GM21723 (cell line): ENCODE measurements around the gene C1QA.
"Not testable (repeated sequence)": the region's sequence is repeated elsewhere in the genome, so short reads cannot be mapped to it uniquely, and the experiment has no call there.

Experiments
- ATAC-seq: cut with Tn5 transposase; IDR thresholded peaks from one replicate; pipeline ENCODE4 v1.9.1; 2021; ENCODE audit warnings: mild to moderate bottlenecking, moderate library complexity; ENCODE audit not compliant: unreplicated experiment

Gene C1QA

DNA sequence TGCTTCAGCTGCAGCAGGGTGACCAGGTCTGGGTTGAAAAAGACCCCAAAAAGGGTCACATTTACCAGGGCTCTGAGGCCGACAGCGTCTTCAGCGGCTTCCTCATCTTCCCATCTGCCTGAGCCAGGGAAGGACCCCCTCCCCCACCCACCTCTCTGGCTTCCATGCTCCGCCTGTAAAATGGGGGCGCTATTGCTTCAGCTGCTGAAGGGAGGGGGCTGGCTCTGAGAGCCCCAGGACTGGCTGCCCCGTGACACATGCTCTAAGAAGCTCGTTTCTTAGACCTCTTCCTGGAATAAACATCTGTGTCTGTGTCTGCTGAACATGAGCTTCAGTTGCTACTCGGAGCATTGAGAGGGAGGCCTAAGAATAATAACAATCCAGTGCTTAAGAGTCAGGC is 2.9 kb downstream of the C1QA start:
- ATAC-seq, result no peak

- no peak for ATAC-seq
Observed at GRCh38 chr1:22641247-22641646, 4.8 kb downstream of the C1QA start.

DNA sequence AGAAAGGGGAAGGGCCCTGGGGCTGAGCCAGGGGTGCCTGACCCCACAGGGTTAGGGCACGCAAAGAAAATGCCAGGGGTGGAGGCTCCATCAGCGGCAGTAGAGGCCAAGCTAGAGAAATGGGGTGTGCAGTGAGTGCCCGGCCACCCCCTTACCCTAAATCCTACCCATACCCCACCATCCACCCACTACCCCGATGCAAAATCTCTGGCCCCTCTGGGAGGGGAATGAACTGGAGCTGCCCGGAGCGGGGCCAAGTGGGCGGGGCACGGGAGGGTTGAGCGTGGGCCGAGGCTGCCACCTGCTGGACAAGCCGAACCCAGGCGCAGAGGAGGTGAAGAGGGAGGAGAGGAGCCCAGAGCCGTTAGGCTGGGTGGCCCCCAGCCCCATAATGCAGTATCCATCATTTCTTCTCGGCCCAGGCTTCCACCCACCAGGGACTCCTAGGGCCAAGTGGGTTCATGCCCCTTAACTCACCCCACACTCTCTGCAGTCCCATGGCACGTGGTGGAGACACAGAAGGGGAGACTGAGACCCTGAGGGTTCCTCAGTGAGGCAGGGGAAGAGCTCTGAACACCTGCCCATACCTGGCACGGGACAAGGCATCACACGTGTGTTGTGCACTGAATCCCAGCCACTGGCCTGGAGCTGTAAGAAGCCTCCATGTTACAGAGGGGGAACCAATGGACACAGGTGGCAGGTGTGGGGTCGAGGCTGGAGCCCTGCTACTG is 5.6 kb downstream of the C1QA start:
- ATAC-seq, result no peak

- ATAC-seq, result no peak
Observed at GRCh38 chr1:22643381-22643780, 7.0 kb downstream of the C1QA start, which contains the start of gene C1QC. TSS of gene C1QC (plus strand) at chr1:22643633. CDS start at chr1:22644024, 391 bp downstream.

- ATAC-seq, result no peak
Observed at GRCh38 chr1:22643928-22644327, 7.5 kb downstream of the C1QA start.

DNA sequence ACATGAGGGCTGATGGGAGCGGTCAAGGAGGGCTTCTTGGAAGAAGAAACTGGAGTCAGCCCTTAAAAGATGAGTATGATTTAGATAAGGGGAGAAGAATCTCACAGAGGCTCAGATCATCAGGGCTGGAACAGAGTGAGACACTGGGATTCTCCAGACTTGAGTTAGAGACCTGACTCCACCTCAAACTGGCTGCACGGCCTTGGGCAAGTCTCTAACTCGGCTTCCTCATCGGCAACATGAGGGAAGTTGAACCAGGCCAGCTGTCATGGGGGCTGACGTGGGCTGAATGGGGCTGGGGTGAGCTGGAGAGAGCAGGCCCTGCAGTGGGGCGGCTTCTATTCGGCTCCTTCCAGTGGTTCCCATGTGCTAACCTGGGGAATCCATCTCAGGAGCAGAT is 9.5 kb downstream of the C1QA start:
- ATAC-seq, result no peak

DNA sequence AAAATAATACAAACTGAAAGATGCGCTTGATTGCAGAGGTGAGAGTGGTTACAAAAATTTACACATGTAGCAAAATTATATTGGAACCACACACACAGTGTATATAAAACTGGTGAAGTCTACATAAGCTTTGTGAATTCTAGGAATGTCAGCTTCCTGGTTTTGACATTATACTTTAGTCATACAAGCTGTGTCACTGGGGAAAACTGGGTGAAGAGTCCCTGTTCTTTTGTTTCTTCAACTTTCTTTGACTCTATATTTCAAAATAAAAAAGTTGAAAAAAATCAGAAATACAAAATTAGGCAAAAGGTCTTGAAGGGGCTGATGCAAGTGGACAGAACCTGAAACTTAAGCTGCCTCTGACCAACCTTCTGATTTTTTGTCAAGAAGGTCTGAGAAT is 10.0 kb downstream of the C1QA start:
- no peak for ATAC-seq

DNA sequence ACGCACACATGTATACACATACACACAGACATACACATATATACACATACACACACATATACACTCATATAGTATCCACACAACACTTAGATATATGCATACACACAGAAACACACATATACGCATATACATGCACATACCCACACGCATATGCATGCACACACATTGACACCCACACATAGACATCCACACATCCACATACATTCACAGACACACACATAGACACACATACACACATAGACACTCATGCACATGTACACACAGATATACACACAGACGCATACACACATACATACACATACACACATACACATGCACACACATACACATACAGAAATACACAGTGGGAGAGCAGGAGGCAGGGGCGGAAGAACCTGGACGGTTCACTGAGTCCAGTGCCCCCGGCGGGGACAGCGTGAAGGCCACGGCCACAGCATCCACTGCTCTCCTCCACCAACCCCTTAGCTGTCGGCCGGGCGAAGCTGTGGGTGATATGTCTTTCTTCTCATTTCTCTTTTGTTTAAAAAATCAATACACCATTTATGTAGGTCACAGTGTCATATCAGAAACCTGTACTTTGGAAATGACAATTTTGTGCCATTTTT is 13.8 kb downstream of the C1QA start:
- no peak for ATAC-seq

DNA sequence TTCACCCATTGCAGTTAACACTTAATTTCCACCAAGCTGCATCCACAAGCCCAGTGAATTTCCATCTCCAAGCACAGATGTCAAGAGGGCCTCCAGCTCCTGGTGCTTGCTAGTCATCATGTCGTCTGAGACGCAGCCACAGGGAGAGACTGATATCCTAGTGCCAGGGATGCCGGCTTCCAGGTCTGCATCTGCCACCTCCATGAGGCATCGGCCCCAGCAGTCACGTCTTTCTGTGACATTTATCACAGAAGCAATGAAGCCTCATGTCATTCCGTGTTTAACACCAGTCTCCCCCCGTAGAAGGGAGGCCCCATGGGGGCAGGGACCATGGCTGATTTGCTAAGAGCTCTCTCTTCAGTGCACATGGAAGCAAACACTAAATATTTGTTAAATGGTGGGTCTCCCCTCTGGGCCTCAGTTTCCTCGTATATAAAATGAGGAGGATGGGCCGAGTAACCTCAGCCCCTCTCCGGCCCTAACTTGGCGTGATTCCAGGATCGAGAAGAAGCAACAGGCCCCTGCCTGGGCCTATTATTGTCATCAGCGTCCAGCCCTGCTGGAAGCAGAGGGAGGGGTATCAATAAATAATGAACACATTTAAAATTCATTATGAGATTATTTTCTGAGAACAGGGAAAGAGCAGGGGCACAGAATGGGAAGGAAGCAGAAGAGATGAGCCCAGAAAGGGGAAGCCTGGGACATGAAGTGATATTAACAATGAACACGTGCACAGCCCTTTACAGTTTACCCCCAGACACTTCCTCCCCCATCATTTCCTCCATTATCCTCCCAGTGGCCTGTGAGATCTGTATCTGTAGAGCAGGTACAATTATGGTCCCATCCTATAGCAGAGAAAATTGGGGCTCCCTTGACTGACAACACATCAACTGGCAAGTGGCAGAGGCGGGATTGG is 15.8 kb downstream of the C1QA start:
- ATAC-seq, result no peak

DNA sequence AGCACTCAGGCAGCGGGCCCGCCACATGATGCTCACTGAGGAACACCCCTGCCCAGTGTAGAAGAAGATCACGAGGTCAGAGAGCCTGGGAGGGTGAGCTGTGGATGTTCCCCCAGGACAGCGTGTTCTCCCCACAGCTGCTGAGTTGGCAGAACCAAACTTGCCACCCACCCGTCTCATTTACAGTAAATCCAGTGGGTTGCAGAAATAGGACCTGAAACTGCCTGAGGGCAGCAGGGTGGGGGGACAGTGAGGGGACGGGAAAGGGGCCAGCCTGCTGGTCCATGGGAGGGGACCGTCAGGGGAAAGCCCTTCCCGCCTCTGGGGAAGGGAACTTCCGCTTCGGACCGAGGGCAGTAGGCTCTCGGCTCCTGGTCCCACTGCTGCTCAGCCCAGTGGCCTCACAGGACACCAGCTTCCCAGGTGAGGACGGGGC is 16.5 kb downstream of the C1QA start, which contains the start of gene C1QB:
Gene C1QB (plus strand): TSS at position 356 of the 436 bp plus-strand sequence. CDS start 6,227 bp downstream, outside the sequence.
- ATAC-seq, result no peak

- no peak for ATAC-seq
Observed at GRCh38 chr1:22654692-22655091, 18.3 kb downstream of the C1QA start.

DNA sequence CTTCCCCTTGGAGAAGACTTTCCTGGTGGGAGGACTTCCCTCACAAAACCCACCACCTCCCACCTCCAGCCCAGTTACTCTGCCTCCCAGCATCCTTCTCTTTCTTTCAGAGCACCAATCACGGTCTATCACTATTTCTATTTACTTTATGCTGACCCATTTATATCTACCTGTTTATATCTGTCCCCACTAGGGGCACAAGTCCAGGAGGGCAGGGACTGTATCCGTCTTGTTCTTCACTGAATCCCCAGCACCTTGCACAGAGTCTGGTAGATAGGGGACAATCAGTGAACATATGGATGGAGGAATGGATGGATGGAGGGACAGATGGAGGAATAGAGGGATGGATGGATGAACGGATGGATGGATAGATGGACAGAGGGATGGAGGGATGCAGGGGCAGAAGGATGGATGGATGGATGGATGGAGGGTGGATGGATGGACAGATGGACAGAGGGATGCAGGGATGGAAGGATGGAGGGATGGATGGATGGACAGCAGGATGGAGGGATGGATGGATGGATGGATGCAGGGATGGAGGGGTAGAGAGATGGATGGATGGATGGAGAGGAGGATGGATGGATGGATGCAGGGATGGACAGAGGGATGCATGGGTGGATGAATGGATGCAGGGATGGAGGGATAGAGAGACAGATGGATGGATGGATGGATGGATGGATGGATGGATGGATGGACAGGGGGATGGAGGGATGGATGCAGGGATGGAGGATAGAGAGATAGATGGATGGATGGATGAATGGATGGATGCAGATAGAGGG is 22.1 kb downstream of the C1QA start:
- ATAC-seq, result no peak

GRCh38 chr1:22660716-22661241 is 24.4 kb downstream of the C1QA start:
- ATAC-seq, result no peak

- ATAC-seq, result no peak
Observed at GRCh38 chr1:22661880-22662279, 25.5 kb downstream of the C1QA start.

DNA sequence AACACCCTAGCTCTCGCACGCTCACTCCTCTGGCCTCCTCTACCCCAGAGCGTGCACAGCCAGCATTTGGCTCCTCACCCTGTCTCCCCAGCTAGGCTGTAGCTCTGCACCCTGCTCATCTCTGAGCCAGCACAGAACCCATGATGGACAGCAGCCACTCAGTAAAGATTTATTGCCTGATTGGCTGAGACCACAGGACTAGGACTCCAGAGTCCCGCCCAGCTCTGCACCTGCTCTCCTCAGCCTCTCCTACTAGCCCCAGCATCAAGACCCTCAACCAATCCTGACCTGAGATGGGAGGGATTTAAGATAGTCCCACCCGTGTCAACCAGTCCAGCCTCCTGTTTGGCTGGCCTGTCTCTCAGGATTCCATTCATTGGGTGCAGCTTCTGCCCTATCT is 25.9 kb downstream of the C1QA start:
- ATAC-seq, result no peak

- no peak for ATAC-seq
Observed at GRCh38 chr1:22662986-22663408, 26.6 kb downstream of the C1QA start.

GRCh38 chr1:22665752-22666151 is 29.3 kb downstream of the C1QA start:
- no peak for ATAC-seq

- no peak for ATAC-seq
Observed at GRCh38 chr1:22666412-22666811, 30.0 kb downstream of the C1QA start.

DNA sequence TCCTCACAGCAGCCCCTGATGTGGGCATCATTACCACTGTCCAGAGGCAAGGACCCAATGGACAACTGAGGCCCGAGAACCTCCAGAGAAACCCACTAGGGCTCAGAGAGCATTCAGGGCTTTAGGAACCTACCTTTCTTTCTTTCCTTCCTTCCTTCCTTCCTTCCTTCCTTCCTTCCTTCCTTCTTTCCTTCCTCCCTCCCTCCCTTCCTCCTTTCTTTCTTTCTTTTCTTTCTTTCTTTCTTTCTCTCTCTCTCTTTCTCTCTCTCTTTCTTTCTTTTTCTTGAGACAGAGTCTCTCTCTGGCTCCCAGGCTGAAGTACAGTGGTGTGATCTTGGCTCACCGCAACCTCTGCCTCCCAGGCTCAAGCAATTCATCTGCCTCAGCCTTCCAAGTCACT is 32.4 kb downstream of the C1QA start:
- ATAC-seq, result not testable (repeated sequence)

DNA sequence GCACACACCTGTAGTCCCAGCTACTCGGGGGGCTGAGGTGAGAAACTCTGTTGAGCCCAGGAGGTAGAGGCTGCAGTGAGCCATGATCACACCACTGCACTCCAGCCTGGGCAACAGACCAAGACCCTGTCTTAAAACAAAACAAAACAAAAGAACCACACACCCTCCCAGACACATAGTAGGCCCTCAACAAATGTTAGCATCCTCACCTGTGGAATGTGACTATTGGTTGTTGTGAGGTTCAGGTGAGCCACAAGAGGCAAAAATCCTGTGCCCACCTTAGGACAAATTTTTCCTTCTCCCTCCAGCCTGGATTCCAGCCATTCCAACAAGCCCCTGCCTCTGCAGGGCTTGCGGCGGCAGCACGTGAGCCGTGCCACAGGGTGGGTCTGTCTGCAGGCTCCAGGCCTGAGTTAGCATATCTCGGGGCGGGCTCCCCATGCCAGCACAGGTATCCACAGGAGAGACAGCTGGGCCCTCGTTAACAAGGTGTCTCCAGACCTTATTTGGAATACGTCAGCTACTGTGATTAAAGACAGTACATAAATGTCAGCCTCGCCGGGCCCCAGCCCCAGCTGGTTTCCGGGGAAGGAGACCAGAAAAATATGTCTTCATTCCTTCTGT is 34.0 kb downstream of the C1QA start:
- ATAC-seq, result no peak
